HG03095 (cell line): ENCODE data around the gene POC1A.
"Not testable (repeated sequence)": the region's sequence is repeated elsewhere in the genome, so short reads cannot be mapped to it uniquely, and the experiment has no call there.

Experiments used
- ATAC-seq: cut with Tn5 transposase; IDR thresholded peaks from one replicate; pipeline ENCODE4 v1.9.1; 2021; ENCODE audit warnings: moderate library complexity; ENCODE audit not compliant: unreplicated experiment

POC1A gene

DNA sequence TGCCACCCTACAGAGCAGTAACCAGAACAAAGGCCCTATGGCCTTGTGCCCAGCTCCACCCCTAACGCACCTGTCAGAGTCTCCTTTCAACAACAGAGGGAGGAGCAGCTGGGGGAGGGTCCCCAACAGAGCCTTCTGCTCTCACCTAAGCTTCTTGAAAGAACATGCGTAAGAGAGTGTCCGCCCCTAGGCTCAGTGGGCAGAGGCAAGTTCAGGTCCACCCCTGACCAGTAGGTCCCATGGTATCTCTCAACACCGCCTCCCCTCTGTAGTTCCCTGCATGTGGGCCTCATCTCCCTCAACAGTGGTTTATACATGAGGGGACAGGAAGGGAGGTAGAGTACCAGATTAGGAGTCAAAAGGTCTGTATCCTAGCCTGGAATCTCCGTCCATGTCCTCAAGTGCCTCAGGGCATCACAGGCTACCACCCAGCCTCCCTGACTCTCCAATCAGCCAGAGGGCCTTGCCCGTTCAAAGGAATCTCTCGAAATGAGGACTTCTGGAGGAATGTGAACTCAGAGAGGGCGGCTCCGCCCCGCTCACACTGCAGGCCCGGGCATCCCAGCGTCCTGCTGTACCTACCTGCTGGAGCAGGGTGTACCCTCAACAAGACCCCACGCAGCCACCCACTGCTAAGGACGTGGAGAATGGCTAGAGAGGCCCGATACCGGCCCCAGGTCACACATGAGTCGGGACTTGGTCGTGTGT is 680 bp downstream of the POC1A start:
- peak; percentile 11 for ATAC-seq

DNA sequence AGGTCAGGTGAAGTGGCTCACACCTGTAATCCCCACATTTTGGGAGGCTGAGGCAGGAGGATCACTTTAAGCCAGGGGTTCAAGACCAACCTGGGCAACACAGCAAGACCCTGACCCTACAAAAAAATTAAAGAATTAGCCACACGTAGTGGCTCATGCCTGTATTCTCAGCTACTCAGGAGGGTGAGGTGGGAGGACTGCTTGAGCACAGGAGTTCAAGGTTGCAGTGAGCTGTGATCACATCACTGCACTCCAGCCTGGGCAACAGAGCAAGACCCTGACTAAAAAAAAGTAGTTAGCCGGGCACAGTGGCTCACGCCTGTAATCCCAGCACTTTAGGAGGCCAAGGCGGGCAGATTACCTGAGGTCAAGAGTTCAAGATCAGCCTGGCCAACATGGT is 2.2 kb downstream of the POC1A start:
- ATAC-seq = not testable (repeated sequence)

DNA sequence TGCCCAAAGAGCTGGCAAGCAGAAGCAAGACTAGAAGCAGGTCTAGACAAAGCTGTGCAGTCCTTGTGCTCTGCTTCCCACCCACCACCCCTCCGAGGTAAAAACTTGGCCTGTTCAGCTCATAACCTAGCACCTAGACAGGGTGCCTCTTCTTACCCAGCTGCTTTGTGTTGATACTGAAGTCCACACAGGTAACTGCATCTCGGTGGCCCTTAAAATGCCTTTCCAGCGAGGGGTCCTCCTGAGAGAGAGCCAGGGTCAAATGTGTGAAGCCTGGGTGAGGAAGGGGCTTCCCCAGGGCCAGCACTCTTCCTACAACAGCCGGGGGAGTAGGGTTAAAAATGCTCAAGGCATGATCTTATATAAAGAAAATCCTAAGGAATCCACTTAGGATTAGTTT is 3.4 kb downstream of the POC1A start:
- ATAC-seq = no peak

DNA sequence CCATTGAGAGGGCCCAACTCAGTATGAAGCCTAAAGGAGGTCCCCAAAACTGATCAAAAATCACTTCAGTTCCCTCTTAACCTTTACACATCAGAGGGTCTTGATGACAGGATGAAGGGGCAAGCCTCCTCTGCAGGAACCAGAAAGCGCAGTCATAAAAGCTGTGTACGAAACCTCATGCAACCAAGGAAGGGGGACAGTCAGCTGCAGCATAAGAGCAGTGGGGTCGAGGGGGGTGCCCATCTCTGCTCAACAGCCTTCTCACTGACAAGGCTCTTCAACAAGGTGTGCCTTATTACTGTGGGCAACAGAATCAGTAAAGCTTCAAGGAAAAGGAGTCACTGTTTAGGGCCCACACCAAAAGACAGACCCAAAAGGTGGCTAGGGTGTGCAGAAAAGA is 3.9 kb downstream of the POC1A start:
- no peak for ATAC-seq

DNA sequence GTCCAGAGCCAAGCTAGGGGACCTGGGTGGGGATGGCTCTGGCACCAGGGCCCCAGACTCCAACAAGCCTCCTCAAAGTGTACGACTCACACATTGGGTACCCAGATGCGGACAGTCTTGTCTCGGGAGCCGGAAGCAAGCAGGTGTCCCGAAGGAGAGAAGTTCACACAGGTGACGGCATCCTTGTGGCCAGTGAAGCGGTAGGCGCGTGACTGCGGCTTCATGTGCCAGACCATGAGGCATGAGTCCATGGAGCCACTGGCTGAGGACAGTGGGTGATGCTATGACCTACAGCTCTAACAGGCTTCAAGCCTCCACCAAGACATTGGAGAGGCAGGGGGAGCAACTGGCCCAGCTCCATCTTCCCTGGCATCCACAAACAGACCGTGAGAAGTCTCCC is 4.5 kb downstream of the POC1A start:
- ATAC-seq = no peak

DNA sequence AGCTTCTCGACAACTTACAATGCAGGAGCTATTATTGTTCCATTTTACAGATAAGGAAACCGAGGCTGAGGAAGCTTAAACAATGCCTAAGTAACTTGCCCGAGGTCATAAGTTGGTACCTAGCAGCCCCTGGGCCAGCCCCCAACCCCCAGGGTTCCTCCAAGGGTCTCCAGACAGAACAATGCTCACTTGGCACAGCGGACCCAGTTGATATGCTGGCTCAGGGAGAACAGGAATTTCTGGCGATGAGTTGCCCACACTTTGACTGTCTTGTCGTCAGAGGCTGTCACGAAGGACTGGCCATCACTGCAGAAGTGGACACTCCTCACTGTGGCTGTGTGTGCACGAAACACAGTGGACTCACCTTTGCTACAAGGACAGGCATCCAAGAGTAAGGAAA is 5.2 kb downstream of the POC1A start:
- no peak for ATAC-seq

DNA sequence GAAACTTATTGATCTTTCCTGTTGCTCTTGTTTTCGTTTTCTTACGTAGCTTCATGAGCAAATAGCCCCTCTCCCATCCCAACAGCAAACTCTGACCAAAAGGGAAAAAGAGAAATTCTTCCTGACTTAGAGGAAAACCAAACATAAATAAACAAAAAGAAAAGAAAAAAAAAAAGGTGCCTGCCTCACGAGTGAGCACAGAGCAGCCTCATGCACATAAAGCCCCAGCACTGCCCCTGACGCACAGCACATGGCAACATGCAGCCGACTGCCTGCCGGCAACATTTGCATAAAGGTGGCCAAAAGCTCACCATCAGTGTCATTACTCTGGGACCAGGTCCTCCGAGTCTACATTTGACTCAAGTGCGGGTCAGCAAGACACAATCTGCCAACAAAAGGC is 6.4 kb downstream of the POC1A start:
- ATAC-seq = no peak

DNA sequence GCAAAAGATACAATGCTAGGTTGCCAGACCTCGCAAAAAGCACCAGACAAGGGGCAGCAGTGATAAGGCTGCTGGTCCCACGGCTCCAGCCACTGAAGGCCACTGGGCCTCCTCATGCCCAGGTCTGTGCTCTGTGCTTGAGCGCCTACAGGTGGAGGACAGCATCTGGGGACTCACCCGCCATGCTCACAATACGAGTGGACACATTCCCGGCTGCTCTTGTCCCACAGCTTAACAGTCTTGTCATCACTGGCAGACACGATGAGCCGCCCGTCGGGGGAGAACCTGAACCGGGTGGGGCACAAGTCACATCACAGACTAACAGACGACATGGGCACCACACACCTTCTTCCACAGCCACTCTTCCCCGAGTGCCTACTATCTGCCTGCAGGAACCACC is 7.4 kb downstream of the POC1A start:
- ATAC-seq = no peak

DNA sequence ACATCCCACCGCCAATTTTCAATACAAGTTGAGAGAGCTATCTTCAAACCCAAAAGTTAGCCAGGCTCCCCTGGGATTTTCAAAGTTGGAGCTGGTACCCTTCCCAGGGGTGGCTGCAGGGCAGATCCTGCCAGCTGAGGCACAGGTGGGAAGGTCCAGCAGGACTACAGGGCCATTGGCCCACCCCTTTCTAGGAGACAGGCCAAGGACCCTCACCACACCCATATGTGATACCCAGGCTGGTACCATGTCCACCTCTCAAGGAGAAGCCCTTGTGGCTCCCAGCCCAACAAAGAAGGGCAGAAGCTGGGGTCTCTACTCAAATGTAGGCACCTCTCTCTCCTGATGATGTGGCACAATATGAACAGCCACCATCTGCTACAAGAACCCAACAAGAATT is 8.0 kb downstream of the POC1A start:
- ATAC-seq = no peak

DNA sequence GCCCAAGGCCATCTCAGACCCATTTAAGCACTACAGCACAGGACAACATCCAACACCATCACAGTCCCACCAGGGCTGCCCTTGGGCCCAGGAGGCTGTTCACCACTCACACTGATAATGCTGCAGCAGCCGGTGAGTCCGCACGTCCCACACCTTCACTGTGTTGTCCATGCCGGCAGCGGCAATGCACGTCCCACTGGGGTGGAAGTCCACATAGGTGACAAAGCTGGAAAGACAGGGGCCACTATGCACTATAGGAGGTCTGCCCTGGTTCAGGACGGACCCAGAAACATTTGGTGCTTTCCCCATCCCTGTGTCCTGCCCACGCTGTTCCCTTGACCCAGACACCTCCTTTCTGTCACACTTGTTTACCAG is 8.5 kb downstream of the POC1A start:
- ATAC-seq = no peak

DNA sequence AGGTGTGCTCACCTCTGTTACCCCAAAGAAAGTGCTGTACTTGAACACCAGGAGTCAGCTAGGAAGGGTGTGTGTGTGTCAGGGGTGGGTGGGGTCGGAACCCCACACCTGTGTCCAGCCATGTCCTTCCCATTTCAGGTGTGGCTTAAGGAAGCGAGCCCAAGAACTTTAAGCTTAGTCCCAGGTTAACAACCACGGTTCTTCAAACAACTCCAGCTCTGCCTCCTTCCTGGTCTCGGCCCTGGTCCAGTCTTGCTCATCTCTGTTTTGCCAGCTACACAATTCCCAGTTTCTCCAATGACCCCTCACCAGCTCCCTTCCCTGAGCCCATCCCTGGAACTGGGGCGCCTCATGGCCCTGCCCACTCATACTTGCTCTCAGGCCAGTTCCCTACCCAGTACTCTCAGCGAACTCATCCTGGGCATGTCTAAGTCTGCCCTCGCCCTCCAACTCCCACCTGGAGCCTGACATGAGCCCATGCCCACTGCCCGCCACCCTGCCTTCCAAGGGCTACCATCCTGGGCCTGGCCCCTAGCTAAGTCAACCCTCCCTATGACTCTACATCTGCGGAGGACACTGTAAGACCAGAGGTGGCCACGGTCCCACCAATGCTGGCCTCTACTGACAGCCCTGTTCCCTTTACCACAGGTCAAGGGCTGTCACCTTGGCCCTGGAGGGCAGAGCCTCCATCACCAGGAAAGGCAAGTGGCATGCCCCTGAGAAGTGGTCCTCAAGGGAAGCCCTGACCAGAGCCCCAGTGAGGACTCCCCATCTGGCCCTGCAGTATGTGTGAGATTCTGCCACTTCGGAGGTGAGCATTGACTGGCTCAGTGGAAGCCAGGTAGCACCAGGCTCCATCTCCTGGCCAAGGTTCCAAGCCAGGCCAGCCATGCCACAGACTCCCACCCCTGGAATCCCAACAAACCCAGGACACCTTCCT is 9.2 kb downstream of the POC1A start:
- no peak for ATAC-seq

DNA sequence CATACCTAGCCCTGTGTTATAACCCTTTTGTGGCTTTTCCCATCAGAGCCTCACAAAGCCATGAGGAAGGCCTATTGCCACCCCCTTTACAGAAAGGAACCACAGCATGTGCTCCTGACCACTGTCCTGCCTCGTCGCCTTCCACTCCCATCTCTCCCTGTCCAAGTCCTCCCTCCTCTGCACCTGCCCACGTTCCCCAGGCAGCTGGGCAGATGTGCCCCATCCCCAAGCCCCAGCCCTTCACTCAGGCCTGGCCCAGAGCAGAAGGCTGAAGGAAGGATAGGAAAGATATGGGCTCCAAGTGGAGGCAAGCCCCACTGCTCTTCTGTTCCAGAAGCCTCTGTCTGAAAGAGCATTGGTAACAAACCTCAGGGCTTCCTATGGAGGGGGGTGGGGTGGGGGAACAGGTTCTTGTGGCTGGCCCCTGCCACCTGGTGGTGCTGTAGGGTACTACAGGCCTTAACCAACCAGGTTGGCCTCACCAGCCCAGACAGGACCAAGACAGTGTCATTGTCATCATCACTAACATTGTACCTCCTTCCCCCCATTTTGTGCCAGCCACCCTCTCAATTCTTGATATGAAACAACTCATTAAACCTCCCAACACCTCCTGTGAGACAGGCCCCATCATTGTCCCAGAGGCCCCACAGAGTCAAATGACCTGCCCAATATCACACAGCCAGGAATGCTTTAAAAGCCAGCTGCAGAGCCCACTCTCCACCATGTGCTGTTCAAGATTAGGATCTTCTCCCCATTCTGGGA is 10.0 kb downstream of the POC1A start:
- no peak for ATAC-seq

DNA sequence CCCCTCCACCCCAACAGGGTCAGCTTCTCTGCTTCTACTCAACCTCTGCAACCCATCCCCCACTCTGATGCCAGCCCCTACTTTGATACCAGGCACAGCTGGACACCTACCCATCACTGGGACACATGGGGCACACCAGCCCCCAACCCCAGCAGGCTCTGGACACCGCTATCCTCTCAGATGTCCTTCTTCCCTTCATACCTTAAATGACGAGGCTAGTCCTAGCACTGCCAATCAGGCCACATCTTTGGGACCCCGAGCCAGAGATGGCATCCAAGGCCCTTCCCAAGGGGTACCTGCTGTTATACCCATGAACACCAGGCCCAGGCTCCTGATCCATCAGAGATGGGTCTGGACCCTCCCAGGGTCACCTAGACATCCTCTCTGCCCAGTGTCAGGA is 10.6 kb downstream of the POC1A start:
- no peak for ATAC-seq

DNA sequence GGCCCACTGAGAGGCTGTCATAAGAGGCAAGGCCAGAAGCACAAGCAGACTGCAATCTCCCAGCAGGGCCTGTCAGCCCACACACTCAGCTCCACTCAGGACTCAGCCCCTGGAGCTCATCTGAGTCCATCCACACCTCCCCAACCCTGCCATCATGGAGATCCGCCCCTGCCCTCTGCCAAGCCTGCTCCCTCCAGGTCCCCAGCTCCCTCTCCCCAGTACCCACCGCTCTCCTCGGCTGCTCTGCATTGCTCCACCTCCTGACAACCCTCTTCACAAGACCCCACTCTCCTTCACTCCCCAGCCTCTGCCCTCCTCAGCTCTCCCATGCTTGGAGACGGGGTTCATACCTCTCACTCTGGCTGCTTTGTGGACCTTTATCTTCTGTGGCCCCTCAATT is 11.1 kb downstream of the POC1A start:
- no peak for ATAC-seq

DNA sequence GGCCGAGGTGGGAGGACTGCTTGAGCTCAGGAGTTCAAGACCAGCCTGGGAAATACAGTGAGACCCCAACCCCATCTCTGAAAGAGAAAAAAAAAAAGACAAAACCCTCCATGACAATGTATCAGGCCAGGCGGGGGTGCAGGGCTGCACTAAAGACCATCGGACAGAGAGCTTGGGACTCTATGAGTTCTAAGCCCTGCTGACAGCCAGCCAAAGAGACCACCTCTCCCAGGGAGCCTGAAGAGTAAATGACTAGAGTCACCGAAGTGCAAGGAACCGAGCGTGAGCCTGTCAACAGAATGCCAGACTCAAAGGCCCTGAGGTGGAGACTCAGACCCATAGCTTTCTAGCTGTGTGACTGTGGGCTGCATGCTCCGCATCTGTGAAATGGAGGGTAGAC is 12.5 kb downstream of the POC1A start:
- no peak for ATAC-seq

DNA sequence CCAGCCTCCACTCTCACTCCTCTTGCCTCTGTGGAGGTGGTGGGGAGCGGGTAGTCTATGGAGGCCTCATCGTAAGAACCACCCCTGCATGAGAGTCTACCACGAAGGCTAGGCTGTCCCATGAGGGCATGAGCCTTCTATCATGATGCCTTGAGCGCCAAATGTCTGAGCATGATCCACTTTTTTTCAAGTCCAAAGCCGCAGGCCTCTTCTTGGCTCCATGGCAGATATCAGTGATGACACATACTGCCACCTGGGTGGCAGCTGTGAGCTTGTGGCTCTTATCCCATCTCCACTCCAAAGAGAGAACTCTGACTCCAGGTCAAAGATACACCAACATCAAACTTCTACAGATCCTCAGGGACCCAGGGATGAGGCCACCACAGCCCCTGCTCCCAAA is 13.5 kb downstream of the POC1A start:
- ATAC-seq = no peak

DNA sequence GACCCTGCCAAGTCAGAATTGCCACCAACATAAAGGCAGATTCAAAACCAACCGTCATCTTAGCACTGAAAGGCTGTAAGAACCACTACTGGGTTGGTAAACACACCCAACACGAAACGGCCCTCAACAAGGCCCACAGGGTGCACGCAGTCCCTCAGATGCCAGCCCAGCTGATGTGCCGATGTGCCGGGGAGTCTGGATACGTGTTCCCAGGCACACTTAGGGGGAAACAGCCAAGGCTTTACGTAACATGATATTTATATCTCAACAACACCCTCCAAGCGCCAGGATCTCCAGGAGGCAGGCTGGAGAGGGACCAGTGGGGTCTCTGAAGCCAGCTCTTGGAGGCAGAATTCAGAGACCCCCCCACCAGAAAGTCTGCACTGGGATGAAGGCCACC is 14.2 kb downstream of the POC1A start:
- no peak for ATAC-seq

DNA sequence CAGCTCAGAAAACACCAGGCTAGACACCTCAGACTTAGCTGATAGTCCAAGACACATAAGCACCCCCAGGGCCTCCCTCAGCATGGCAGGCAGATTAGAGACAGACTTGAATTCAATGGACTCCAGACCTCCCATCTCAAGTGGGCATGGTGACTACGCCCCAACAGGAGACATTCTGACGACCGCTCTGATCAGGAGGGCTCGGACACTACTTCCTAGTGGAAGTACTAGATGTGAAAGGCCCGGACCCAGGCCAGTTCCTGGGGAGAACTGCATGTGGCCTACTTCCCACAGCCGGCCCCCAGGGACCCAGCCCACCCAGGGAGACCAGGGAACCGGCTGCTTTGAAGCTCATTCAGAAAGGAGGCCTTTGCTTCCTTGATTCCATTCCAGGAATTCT is 16.9 kb downstream of the POC1A start:
- no peak for ATAC-seq

DNA sequence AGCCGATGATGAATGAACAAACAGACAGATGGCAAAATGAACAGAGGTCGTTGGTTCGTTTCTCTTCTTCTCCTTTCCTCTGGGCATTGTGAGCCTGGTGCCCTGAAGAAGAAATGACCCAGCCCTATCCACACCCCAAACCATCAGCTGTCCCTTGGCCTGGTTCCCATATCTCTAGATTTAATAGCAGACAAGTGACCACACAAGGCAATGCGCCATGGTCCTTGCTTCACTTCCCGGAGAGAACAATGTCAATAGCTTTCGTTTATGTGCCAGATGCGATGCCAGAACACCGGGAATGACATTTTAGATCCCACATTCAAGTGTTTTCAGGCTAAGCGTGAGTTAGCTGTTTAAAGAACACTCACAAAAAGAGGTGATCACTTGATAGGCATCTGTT is 17.7 kb downstream of the POC1A start:
- ATAC-seq = no peak

DNA sequence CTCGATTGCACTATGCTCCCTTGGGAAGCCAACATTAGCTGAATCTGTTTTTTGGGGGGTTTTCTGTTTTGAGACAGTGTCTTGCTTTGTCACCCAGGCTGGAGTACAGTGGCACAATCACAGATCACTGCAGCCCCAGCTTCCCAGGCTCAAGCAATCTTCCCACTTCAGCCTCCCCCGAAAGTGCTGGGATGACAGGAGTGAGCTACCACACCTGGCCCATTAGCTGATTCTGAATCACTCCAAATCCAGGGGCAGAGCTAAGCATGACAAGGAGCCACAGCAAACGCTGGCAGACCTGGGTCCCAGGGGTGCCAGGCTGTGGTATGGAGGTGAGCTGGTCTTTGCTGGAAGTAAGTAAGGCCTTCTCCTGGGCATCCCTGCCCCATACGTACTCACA is 18.9 kb downstream of the POC1A start:
- no peak for ATAC-seq

DNA sequence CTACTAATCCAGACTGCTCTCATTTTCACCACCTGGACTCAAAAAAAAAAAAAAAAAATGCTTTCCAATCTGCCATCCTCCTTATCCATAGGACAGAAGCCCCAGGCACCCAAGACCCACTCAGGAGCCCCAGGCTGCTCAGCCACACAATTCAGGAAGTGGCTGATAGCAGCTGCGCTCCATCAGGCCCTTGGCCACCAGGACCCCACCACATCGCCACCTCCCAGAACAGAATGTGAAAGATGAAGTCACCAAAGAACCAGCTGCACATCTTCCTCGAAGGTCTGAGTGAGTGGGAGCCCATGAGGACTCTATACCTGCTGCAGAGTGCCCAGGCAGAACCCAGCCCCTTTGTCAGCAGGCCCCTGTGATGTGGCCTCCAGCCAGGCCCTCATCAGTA is 19.5 kb downstream of the POC1A start:
- ATAC-seq = no peak

DNA sequence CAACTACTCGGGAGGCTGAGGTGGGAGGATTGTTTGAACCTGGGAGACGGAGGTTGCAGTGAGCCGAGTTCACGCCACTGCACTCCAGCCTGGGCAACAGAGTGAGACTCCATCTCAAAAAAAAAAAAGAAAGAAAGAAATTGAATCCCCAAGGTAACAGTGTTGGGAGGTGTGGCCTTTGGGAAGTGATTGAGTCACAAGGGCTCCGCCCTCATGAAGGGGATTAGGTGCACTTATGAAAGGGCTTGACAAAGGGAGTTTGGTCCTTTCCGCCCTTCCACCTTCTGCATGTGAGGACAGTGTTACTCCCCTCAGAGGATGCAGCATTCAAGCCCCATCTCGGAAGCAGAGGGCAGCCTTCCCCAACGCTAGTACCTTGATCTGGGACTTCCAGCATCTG is 21.3 kb downstream of the POC1A start:
- no peak for ATAC-seq
